IPS-20b (cell line): ENCODE results near the gene PLPPR4.
A peak's percentile ranks its signal among the peaks of the same experiment; 100 is the strongest.

ENCODE experiments used
- H3K27ac ChIP-seq: one replicate; pipeline ENCODE4 v1.5.1; 2013; ENCODE audit warnings: low read length
- H3K27me3 ChIP-seq: 2 replicates; pipeline ENCODE4 v1.6.1; 2013; ENCODE audit warnings: mild to moderate bottlenecking, low read length, inconsistent platforms; ENCODE audit not compliant: insufficient read depth
- H3K36me3 ChIP-seq: 2 replicates; pipeline ENCODE4 v1.6.1; 2013; ENCODE audit warnings: low read depth, mild to moderate bottlenecking, inconsistent platforms, low read length, moderate library complexity; ENCODE audit not compliant: insufficient read depth
- H3K4me1 ChIP-seq: 2 replicates; pipeline ENCODE4 v1.6.1; 2013; ENCODE audit warnings: mild to moderate bottlenecking, control low read depth, inconsistent platforms, low read length, moderate library complexity; ENCODE audit not compliant: insufficient read depth
- H3K4me3 ChIP-seq: 2 replicates; pipeline ENCODE4 v1.5.1; 2013; ENCODE audit warnings: mild to moderate bottlenecking, low read length, inconsistent platforms
- H3K9ac ChIP-seq: 2 replicates; pipeline ENCODE4 v1.6.1; 2013; ENCODE audit warnings: low read depth, mild to moderate bottlenecking, inconsistent platforms, low read length, moderate library complexity
- H3K9me3 ChIP-seq: 2 replicates; pipeline ENCODE4 v1.6.1; 2013; ENCODE audit warnings: mild to moderate bottlenecking, low read depth, low read length, inconsistent platforms; ENCODE audit not compliant: insufficient read depth

Gene PLPPR4

GRCh38 chr1:99305626-99306025 is 41.3 kb downstream of the PLPPR4 start:
- H3K4me1 ChIP-seq = no peaks in the 10 kb centered on the region
- H3K36me3 ChIP-seq = no peaks in the 10 kb centered on the region
- H3K9ac ChIP-seq = no peak overlapping the region
- no peak overlapping the region for H3K4me3 ChIP-seq
- H3K9me3 ChIP-seq = no peaks in the 10 kb centered on the region
- H3K27ac ChIP-seq = no peak overlapping the region
- H3K27me3 ChIP-seq = no peaks in the 10 kb centered on the region

GRCh38 chr1:99306056-99306455 is 41.8 kb downstream of the PLPPR4 start:
- Histone ChIP-seq H3K27me3 (no peaks in the 10 kb centered on the region), H3K4me3 (no peak overlapping the region), H3K36me3 (no peaks in the 10 kb centered on the region), H3K4me1 (no peaks in the 10 kb centered on the region), H3K9me3 (no peaks in the 10 kb centered on the region), H3K27ac (no peak overlapping the region), H3K9ac (no peak overlapping the region)

- Histone ChIP-seq H3K36me3 (no peaks in the 10 kb centered on the region), H3K4me1 (no peaks in the 10 kb centered on the region), H3K27ac (no peak overlapping the region), H3K9me3 (no peaks in the 10 kb centered on the region), H3K27me3 (no peaks in the 10 kb centered on the region), H3K4me3 (no peak overlapping the region), H3K9ac (no peak overlapping the region)
Observed at GRCh38 chr1:99306644-99307043, 42.4 kb downstream of the PLPPR4 start.

GRCh38 chr1:99315305-99315704 is 51.0 kb downstream of the PLPPR4 start:
- Histone ChIP-seq H3K9me3 (no peaks in the 10 kb centered on the region), H3K36me3 (no peaks in the 10 kb centered on the region), H3K27ac (no peak overlapping the region), H3K27me3 (no peaks in the 10 kb centered on the region), H3K4me1 (no peaks in the 10 kb centered on the region), H3K4me3 (no peak overlapping the region), H3K9ac (no peak overlapping the region)

- Histone ChIP-seq H3K27ac (no peak overlapping the region), H3K36me3 (no peaks in the 10 kb centered on the region), H3K9me3 (no peaks in the 10 kb centered on the region), H3K9ac (peak overlapping the region; percentile 46; the same call in 1 of the 2 replicates), H3K27me3 (no peaks in the 10 kb centered on the region), H3K4me3 (no peak overlapping the region), H3K4me1 (peaks cover 11% of the 10 kb centered on the region)
Observed at GRCh38 chr1:99326215-99326949, 62.1 kb downstream of the PLPPR4 start.

- Histone ChIP-seq H3K4me1 (peaks cover 11% of the 10 kb centered on the region), H3K9me3 (no peaks in the 10 kb centered on the region), H3K4me3 (no peak overlapping the region), H3K27me3 (no peaks in the 10 kb centered on the region), H3K27ac (no peak overlapping the region), H3K36me3 (no peaks in the 10 kb centered on the region), H3K9ac (peak overlapping the region; percentile 46; the same call in 1 of the 2 replicates)
Observed at GRCh38 chr1:99327357-99327756, 63.1 kb downstream of the PLPPR4 start.

- Histone ChIP-seq H3K4me1 (peaks cover 11% of the 10 kb centered on the region), H3K36me3 (no peaks in the 10 kb centered on the region), H3K27ac (no peak overlapping the region), H3K27me3 (no peaks in the 10 kb centered on the region), H3K4me3 (no peak overlapping the region), H3K9me3 (no peaks in the 10 kb centered on the region), H3K9ac (no peak overlapping the region)
Observed at GRCh38 chr1:99328171-99328570, 63.9 kb downstream of the PLPPR4 start.

GRCh38 chr1:99331083-99331482 is 66.8 kb downstream of the PLPPR4 start:
- H3K9ac ChIP-seq = no peak overlapping the region
- no peak overlapping the region for H3K4me3 ChIP-seq
- H3K9me3 ChIP-seq = no peaks in the 10 kb centered on the region
- H3K4me1 ChIP-seq = peaks cover 11% of the 10 kb centered on the region
- H3K36me3 ChIP-seq = no peaks in the 10 kb centered on the region
- H3K27me3 ChIP-seq = no peaks in the 10 kb centered on the region
- H3K27ac ChIP-seq = no peak overlapping the region

GRCh38 chr1:99331636-99332035 is 67.3 kb downstream of the PLPPR4 start:
- no peaks in the 10 kb centered on the region for H3K27me3 ChIP-seq
- H3K4me3 ChIP-seq = no peak overlapping the region
- H3K4me1 ChIP-seq = peaks cover 11% of the 10 kb centered on the region
- no peak overlapping the region for H3K27ac ChIP-seq
- H3K9ac ChIP-seq = no peak overlapping the region
- no peaks in the 10 kb centered on the region for H3K9me3 ChIP-seq
- H3K36me3 ChIP-seq = no peaks in the 10 kb centered on the region

- no peaks in the 10 kb centered on the region for H3K9me3 ChIP-seq
- H3K4me3 ChIP-seq = no peak overlapping the region
- no peaks in the 10 kb centered on the region for H3K27me3 ChIP-seq
- no peak overlapping the region for H3K9ac ChIP-seq
- H3K4me1 ChIP-seq = peaks cover 4% of the 10 kb centered on the region; the same call in 1 of the 2 replicates
- no peaks in the 10 kb centered on the region for H3K36me3 ChIP-seq
- no peak overlapping the region for H3K27ac ChIP-seq
Observed at GRCh38 chr1:99332561-99332960, 68.3 kb downstream of the PLPPR4 start.

- Histone ChIP-seq H3K9me3 (no peaks in the 10 kb centered on the region), H3K9ac (no peak overlapping the region), H3K27ac (no peak overlapping the region), H3K4me3 (no peak overlapping the region), H3K36me3 (no peaks in the 10 kb centered on the region), H3K27me3 (no peaks in the 10 kb centered on the region), H3K4me1 (no peaks in the 10 kb centered on the region; the same call in 1 of the 2 replicates)
Observed at GRCh38 chr1:99334991-99335390, 70.7 kb downstream of the PLPPR4 start.

- H3K9ac ChIP-seq = no peak overlapping the region
- no peaks in the 10 kb centered on the region for H3K27me3 ChIP-seq
- H3K9me3 ChIP-seq = no peaks in the 10 kb centered on the region; the same call in 1 of the 2 replicates
- H3K4me1 ChIP-seq = no peaks in the 10 kb centered on the region
- no peak overlapping the region for H3K4me3 ChIP-seq
- no peaks in the 10 kb centered on the region for H3K36me3 ChIP-seq
- H3K27ac ChIP-seq = no peak overlapping the region
Observed at GRCh38 chr1:99347041-99347684, 82.9 kb downstream of the PLPPR4 start.
